PC-9 (cell line): ENCODE results near the gene EBNA1BP2. TPM values are rescaled to one million over a fixed set of nuclear protein-coding genes. Genes with fewer than 3 reads are reported as not detected.

Experiments
- BruUV-seq: library from RNA; stranded (reverse); fragments of 400-500 nt; replicated peaks from 2 replicates; lab custom pipeline; 2021; lab: Mats Ljungman, UMichigan
- CTCF ChIA-PET: fragments of 300-600 bp; sonication (Branson Sonifier 250); formaldehyde crosslinking; loops from one replicate; lab custom pipeline; 2022; ENCODE audit warnings: antibody characterized with exemption; lab: Charles Lee
- POLR2A ChIA-PET: fragments of 300-600 bp; sonication (Branson Sonifier 250); formaldehyde crosslinking; loops from one replicate; lab custom pipeline; 2022; ENCODE audit warnings: antibody characterized with exemption; ENCODE audit not compliant: unreplicated experiment; lab: Charles Lee
- DNase-seq, 2 experiments: peaks; one replicate each; pipeline versions ENCODE4 v3.0.0 to v3.0.0-alpha.2; 2015 to 2022; ENCODE audit warnings: mixed read lengths in 1 of 2
- H2AFZ ChIP-seq: fragments of 200-600 bp; sonication (generic); 2 replicates; pipeline ENCODE4 v1.8.1; 2017; ENCODE audit warnings: antibody characterized with exemption
- H3F3A ChIP-seq: fragments of 200-600 bp; sonication (generic); 2 replicates; pipeline ENCODE4 v1.8.1; 2017; ENCODE audit warnings: antibody characterized with exemption, mild to moderate bottlenecking, low read depth; ENCODE audit not compliant: insufficient read depth
- H3K27ac ChIP-seq: fragments of 200-600 bp; sonication (generic); 2 replicates; pipeline ENCODE4 v1.6.1; 2016; ENCODE audit warnings: mixed run types
- H3K27me3 ChIP-seq: fragments of 200-600 bp; sonication (generic); 2 replicates; pipeline ENCODE4 v1.6.1; 2016; ENCODE audit warnings: low read depth, mixed run types; ENCODE audit not compliant: insufficient read depth
- H3K36me3 ChIP-seq: fragments of 200-600 bp; sonication (generic); 2 replicates; pipeline ENCODE4 v1.6.1; 2016; ENCODE audit warnings: low read depth, mixed run types
- H3K4me1 ChIP-seq: fragments of 200-600 bp; sonication (generic); replicated peaks from 2 replicates; pipeline ENCODE4 v1.6.1; 2016; ENCODE audit warnings: mixed run types; ENCODE audit not compliant: insufficient read depth
- H3K4me2 ChIP-seq: fragments of 200-600 bp; sonication (generic); 2 replicates; pipeline ENCODE4 v1.6.1; 2017; ENCODE audit warnings: mixed run types
- H3K4me3 ChIP-seq: fragments of 200-600 bp; sonication (generic); 2 replicates; pipeline ENCODE4 v1.6.1; 2016; ENCODE audit warnings: mixed run types
- H3K79me2 ChIP-seq: fragments of 200-600 bp; sonication (generic); 2 replicates; pipeline ENCODE4 v1.6.1; 2017; ENCODE audit warnings: low read depth, mixed run types
- H3K9me2 ChIP-seq: fragments of 200-600 bp; sonication (generic); 2 replicates; pipeline ENCODE4 v1.8.1; 2017; ENCODE audit warnings: mild to moderate bottlenecking; ENCODE audit not compliant: insufficient read depth
- H3K9me3 ChIP-seq: fragments of 200-600 bp; sonication (generic); 2 replicates; pipeline ENCODE4 v1.8.1; 2016; ENCODE audit warnings: low read depth; ENCODE audit not compliant: insufficient read depth
- H4K20me1 ChIP-seq: fragments of 200-600 bp; sonication (generic); 2 replicates; pipeline ENCODE4 v1.8.1; 2017; ENCODE audit not compliant: insufficient read depth
- EZH2 ChIP-seq: fragments of 200-600 bp; sonication (generic); IDR thresholded peaks from 2 replicates; pipeline ENCODE4 v1.8.0; 2017; ENCODE audit warnings: antibody characterized with exemption, low read depth
- intact Hi-C: fragments of 100-400 bp; cut with micrococcal nuclease; formaldehyde crosslinking; loops from one replicate; pipeline ENCODE4 v1.10.0; 2022; ENCODE audit not compliant: unreplicated experiment
- total RNA-seq: library from RNA; stranded (reverse); gene quantifications from 2 replicates; pipeline ENCODE4 v1.2.3, GENCODE V29; 2021
- TF ChIP-seq, protein P1 (sequence below): fragments of 200-600 bp; sonication (generic); conservative IDR thresholded peaks from 2 replicates; pipeline ENCODE4 v1.6.1; 2017; ENCODE audit warnings: mixed run types, antibody characterized with exemption, mild to moderate bottlenecking, moderate library complexity

Gene EBNA1BP2
- total RNA-seq, 1 experiment from 2014 or later: 153 TPM

DNA sequence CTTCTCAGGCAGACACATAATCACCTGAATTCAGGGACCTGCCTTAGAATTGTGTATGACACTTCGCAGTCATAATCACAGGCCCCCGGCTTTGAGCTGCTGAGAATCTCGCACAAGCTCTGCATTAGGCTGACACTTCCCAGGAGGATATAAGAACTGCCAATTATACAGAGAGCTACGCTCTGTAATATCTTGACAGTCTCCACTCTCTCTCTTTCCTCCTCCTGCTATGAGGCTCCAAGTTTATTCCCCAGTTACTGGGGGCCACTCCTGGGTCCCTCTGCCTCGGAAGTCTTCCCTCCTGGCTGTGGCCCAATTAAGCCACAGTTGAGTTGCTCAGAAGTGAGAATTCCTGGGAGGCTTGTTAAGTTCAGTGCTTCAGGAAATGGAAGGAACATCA lies 42.7 kb downstream of the EBNA1BP2 start:
- Histone ChIP-seq H3K9me2 (no peaks in the 10 kb centered on the region), H3K36me3 (no peaks in the 10 kb centered on the region), H3K4me1 (no peaks in the 10 kb centered on the region), H4K20me1 (no peaks in the 10 kb centered on the region), H3K79me2 (no peaks in the 10 kb centered on the region), H3K4me2 (no peak overlapping the region), H3F3A (no peaks in the 10 kb centered on the region), H3K4me3 (no peak overlapping the region), H3K27ac (no peak overlapping the region), H2AFZ (peak overlapping the region; percentile 10; the same call in 1 of the 2 replicates), H3K9me3 (no peaks in the 10 kb centered on the region), H3K27me3 (no peaks in the 10 kb centered on the region)
- intact Hi-C loops: no loop called here
- ChIA-PET CTCF (no interaction called here), POLR2A (no interaction called here)
- TF ChIP-seq, protein P1, sequence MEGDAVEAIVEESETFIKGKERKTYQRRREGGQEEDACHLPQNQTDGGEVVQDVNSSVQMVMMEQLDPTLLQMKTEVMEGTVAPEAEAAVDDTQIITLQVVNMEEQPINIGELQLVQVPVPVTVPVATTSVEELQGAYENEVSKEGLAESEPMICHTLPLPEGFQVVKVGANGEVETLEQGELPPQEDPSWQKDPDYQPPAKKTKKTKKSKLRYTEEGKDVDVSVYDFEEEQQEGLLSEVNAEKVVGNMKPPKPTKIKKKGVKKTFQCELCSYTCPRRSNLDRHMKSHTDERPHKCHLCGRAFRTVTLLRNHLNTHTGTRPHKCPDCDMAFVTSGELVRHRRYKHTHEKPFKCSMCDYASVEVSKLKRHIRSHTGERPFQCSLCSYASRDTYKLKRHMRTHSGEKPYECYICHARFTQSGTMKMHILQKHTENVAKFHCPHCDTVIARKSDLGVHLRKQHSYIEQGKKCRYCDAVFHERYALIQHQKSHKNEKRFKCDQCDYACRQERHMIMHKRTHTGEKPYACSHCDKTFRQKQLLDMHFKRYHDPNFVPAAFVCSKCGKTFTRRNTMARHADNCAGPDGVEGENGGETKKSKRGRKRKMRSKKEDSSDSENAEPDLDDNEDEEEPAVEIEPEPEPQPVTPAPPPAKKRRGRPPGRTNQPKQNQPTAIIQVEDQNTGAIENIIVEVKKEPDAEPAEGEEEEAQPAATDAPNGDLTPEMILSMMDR: no peak
- TF ChIP-seq EZH2: no peak
- no peak for DNase-seq
- BruUV-seq: no TSS peak

DNA sequence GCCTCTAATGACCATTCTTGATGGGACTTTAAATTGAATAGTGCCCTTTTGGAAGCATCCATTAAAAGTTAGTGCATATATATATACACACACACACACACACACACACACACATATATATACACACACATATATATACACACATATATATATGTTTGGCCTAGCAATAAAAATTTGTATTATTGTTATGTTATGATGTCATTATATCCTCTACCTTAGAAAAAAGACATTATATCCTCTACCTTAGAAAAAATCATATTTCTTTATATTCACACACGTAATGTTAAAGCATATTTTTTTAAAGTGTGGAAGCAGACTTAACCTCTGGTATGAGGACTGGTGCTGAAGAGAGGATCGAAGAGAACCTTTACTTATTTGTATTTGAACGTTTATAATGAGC lies 43.3 kb downstream of the EBNA1BP2 start:
- intact Hi-C loops: no loop called here
- H4K20me1 ChIP-seq: no peaks in the 10 kb centered on the region
- CTCF ChIA-PET: no interaction called here
- H3K4me3 ChIP-seq: no peak overlapping the region
- H3K9me3 ChIP-seq: no peaks in the 10 kb centered on the region
- no peaks in the 10 kb centered on the region for H3K4me1 ChIP-seq
- H2AFZ ChIP-seq: no peak overlapping the region
- TF ChIP-seq, protein P1: no peak
- TF ChIP-seq EZH2: no peak
- no peaks in the 10 kb centered on the region for H3K36me3 ChIP-seq
- POLR2A ChIA-PET: no interaction called here
- no peaks in the 10 kb centered on the region for H3K27me3 ChIP-seq
- no peaks in the 10 kb centered on the region for H3K9me2 ChIP-seq
- H3K4me2 ChIP-seq: no peak overlapping the region
- no peaks in the 10 kb centered on the region for H3K79me2 ChIP-seq
- H3F3A ChIP-seq: no peaks in the 10 kb centered on the region
- DNase-seq: no peak
- H3K27ac ChIP-seq: no peak overlapping the region
- no TSS peak for BruUV-seq

DNA sequence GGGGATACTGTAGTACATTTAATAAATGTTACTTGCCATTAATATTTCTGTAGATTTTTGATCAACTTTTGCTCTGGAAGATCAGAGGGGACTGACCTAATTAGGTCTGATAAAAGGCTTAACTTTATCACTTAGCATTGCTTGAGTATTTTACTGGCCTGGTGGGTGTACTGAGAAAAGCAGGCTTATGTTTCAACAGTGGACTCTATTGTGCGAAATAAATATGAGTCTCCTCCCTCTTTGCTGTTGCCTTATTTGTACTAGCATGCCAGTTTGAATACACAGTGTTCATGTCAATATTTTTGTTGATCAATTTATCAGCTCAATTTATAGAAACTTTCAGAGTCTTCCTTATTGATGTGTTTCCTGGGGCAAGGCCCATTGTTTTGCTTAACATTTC lies 49.1 kb downstream of the EBNA1BP2 start:
- Histone ChIP-seq H3K4me2 (no peak overlapping the region), H3F3A (peaks cover 4% of the 10 kb centered on the region; the same call in 1 of the 2 replicates), H3K9me2 (no peaks in the 10 kb centered on the region), H3K36me3 (no peaks in the 10 kb centered on the region), H3K4me3 (no peak overlapping the region), H4K20me1 (no peaks in the 10 kb centered on the region), H3K4me1 (no peaks in the 10 kb centered on the region), H2AFZ (no peak overlapping the region), H3K27ac (no peak overlapping the region), H3K27me3 (no peaks in the 10 kb centered on the region), H3K9me3 (no peaks in the 10 kb centered on the region), H3K79me2 (no peaks in the 10 kb centered on the region)
- BruUV-seq: no TSS peak
- intact Hi-C loops: no loop called here
- ChIA-PET CTCF (no interaction called here), POLR2A (no interaction called here)
- TF ChIP-seq, protein P1: no peak
- no peak for TF ChIP-seq EZH2
- DNase-seq: no peak
